ENCODE results near the gene MAPRE2.

Gene MAPRE2

GRCh38 chr18:35019933-35020332 lies 21.3 kb upstream of the MAPRE2 start:
- Histone ChIP-seq H3K4me3 (ENCODE audit: low read length) (no peak overlapping the region), H3K4me1 (ENCODE audit: control insufficient read depth, insufficient read depth, low read length) (peaks cover 7% of the 10 kb centered on the region), H3K4me2 (ENCODE audit: low read length) (no peak overlapping the region), H3K27me3 (ENCODE audit: control insufficient read depth, insufficient read depth, low read length) (peaks cover 4% of the 10 kb centered on the region), H3K9me3 (replicated peaks; ENCODE audit: low read length) (no peaks in the 10 kb centered on the region), H3K9ac (ENCODE audit: low read depth, low read length) (no peak overlapping the region), H3K36me3 (ENCODE audit: insufficient read depth, low read length) (no peaks in the 10 kb centered on the region)

- Histone ChIP-seq H3K27me3 (ENCODE audit: control insufficient read depth, insufficient read depth, low read length) (no peaks in the 10 kb centered on the region), H3K4me2 (ENCODE audit: low read length) (no peak overlapping the region), H3K9me3 (replicated peaks; ENCODE audit: low read length) (no peaks in the 10 kb centered on the region), H3K4me1 (ENCODE audit: control insufficient read depth, insufficient read depth, low read length) (peaks cover 14% of the 10 kb centered on the region), H3K4me3 (ENCODE audit: low read length) (no peak overlapping the region), H3K9ac (ENCODE audit: low read depth, low read length) (no peak overlapping the region), H3K36me3 (ENCODE audit: insufficient read depth, low read length) (no peaks in the 10 kb centered on the region)
Observed at GRCh38 chr18:35022426-35023001, 18.7 kb upstream of the MAPRE2 start.

- Histone ChIP-seq H3K4me1 (ENCODE audit: control insufficient read depth, insufficient read depth, low read length) (peaks cover 21% of the 10 kb centered on the region), H3K9me3 (replicated peaks; ENCODE audit: low read length) (no peaks in the 10 kb centered on the region), H3K4me2 (ENCODE audit: low read length) (no peak overlapping the region), H3K4me3 (ENCODE audit: low read length) (no peak overlapping the region), H3K36me3 (ENCODE audit: insufficient read depth, low read length) (no peaks in the 10 kb centered on the region), H3K27me3 (ENCODE audit: control insufficient read depth, insufficient read depth, low read length) (no peaks in the 10 kb centered on the region), H3K9ac (ENCODE audit: low read depth, low read length) (no peak overlapping the region)
Observed at GRCh38 chr18:35024196-35024595, 17.0 kb upstream of the MAPRE2 start.

GRCh38 chr18:35024965-35025364 lies 16.2 kb upstream of the MAPRE2 start:
- no peaks in the 10 kb centered on the region for H3K9me3 ChIP-seq (replicated peaks; ENCODE audit: low read length)
- no peaks in the 10 kb centered on the region for H3K36me3 ChIP-seq (ENCODE audit: insufficient read depth, low read length)
- H3K9ac ChIP-seq (ENCODE audit: low read depth, low read length), result no peak overlapping the region
- H3K4me3 ChIP-seq (ENCODE audit: low read length), result no peak overlapping the region
- H3K4me2 ChIP-seq (ENCODE audit: low read length), result no peak overlapping the region
- no peaks in the 10 kb centered on the region for H3K27me3 ChIP-seq (ENCODE audit: control insufficient read depth, insufficient read depth, low read length)
- H3K4me1 ChIP-seq (ENCODE audit: control insufficient read depth, insufficient read depth, low read length), result peaks cover 29% of the 10 kb centered on the region

GRCh38 chr18:35026407-35027061 lies 14.7 kb upstream of the MAPRE2 start:
- no peaks in the 10 kb centered on the region for H3K36me3 ChIP-seq (ENCODE audit: insufficient read depth, low read length)
- H3K27me3 ChIP-seq (ENCODE audit: control insufficient read depth, insufficient read depth, low read length), result no peaks in the 10 kb centered on the region
- H3K9ac ChIP-seq (ENCODE audit: low read depth, low read length), result no peak overlapping the region
- H3K4me2 ChIP-seq (ENCODE audit: low read length), result no peak overlapping the region
- no peak overlapping the region for H3K4me3 ChIP-seq (ENCODE audit: low read length)
- no peaks in the 10 kb centered on the region for H3K9me3 ChIP-seq (replicated peaks; ENCODE audit: low read length)
- peaks cover 35% of the 10 kb centered on the region for H3K4me1 ChIP-seq (ENCODE audit: control insufficient read depth, insufficient read depth, low read length)

GRCh38 chr18:35027206-35027605 lies 14.0 kb upstream of the MAPRE2 start:
- H3K27me3 ChIP-seq (ENCODE audit: control insufficient read depth, insufficient read depth, low read length), result no peaks in the 10 kb centered on the region
- no peak overlapping the region for H3K4me3 ChIP-seq (ENCODE audit: low read length)
- no peak overlapping the region for H3K9ac ChIP-seq (ENCODE audit: low read depth, low read length)
- no peaks in the 10 kb centered on the region for H3K9me3 ChIP-seq (replicated peaks; ENCODE audit: low read length)
- peaks cover 35% of the 10 kb centered on the region for H3K4me1 ChIP-seq (ENCODE audit: control insufficient read depth, insufficient read depth, low read length)
- no peaks in the 10 kb centered on the region for H3K36me3 ChIP-seq (ENCODE audit: insufficient read depth, low read length)
- H3K4me2 ChIP-seq (ENCODE audit: low read length), result no peak overlapping the region

- no peaks in the 10 kb centered on the region for H3K27me3 ChIP-seq (ENCODE audit: control insufficient read depth, insufficient read depth, low read length)
- no peak overlapping the region for H3K9ac ChIP-seq (ENCODE audit: low read depth, low read length)
- no peaks in the 10 kb centered on the region for H3K9me3 ChIP-seq (replicated peaks; ENCODE audit: low read length)
- no peaks in the 10 kb centered on the region for H3K36me3 ChIP-seq (ENCODE audit: insufficient read depth, low read length)
- H3K4me3 ChIP-seq (ENCODE audit: low read length), result no peak overlapping the region
- H3K4me1 ChIP-seq (ENCODE audit: control insufficient read depth, insufficient read depth, low read length), result peaks cover 35% of the 10 kb centered on the region
- H3K4me2 ChIP-seq (ENCODE audit: low read length), result peak overlapping the region; percentile 44
Observed at GRCh38 chr18:35028536-35028935, 12.7 kb upstream of the MAPRE2 start.

- peak overlapping the region; percentile 44 for H3K4me2 ChIP-seq (ENCODE audit: low read length)
- no peaks in the 10 kb centered on the region for H3K9me3 ChIP-seq (replicated peaks; ENCODE audit: low read length)
- peaks cover 35% of the 10 kb centered on the region for H3K4me1 ChIP-seq (ENCODE audit: control insufficient read depth, insufficient read depth, low read length)
- H3K27me3 ChIP-seq (ENCODE audit: control insufficient read depth, insufficient read depth, low read length), result no peaks in the 10 kb centered on the region
- H3K4me3 ChIP-seq (ENCODE audit: low read length), result no peak overlapping the region
- no peak overlapping the region for H3K9ac ChIP-seq (ENCODE audit: low read depth, low read length)
- no peaks in the 10 kb centered on the region for H3K36me3 ChIP-seq (ENCODE audit: insufficient read depth, low read length)
Observed at GRCh38 chr18:35029103-35029502, 12.1 kb upstream of the MAPRE2 start.

GRCh38 chr18:35029770-35030169 lies 11.4 kb upstream of the MAPRE2 start:
- Histone ChIP-seq H3K36me3 (ENCODE audit: insufficient read depth, low read length) (no peaks in the 10 kb centered on the region), H3K4me1 (ENCODE audit: control insufficient read depth, insufficient read depth, low read length) (peaks cover 30% of the 10 kb centered on the region), H3K9ac (ENCODE audit: low read depth, low read length) (no peak overlapping the region), H3K4me3 (ENCODE audit: low read length) (peak overlapping the region; percentile 6), H3K27me3 (ENCODE audit: control insufficient read depth, insufficient read depth, low read length) (no peaks in the 10 kb centered on the region), H3K4me2 (ENCODE audit: low read length) (peak overlapping the region; percentile 44), H3K9me3 (replicated peaks; ENCODE audit: low read length) (no peaks in the 10 kb centered on the region)

- peak overlapping the region; percentile 44 for H3K4me2 ChIP-seq (ENCODE audit: low read length)
- H3K36me3 ChIP-seq (ENCODE audit: insufficient read depth, low read length), result no peaks in the 10 kb centered on the region
- no peak overlapping the region for H3K9ac ChIP-seq (ENCODE audit: low read depth, low read length)
- H3K9me3 ChIP-seq (replicated peaks; ENCODE audit: low read length), result no peaks in the 10 kb centered on the region
- H3K4me3 ChIP-seq (ENCODE audit: low read length), result peak overlapping the region; percentile 6
- H3K27me3 ChIP-seq (ENCODE audit: control insufficient read depth, insufficient read depth, low read length), result no peaks in the 10 kb centered on the region
- peaks cover 24% of the 10 kb centered on the region for H3K4me1 ChIP-seq (ENCODE audit: control insufficient read depth, insufficient read depth, low read length)
Observed at GRCh38 chr18:35030277-35030989, 10.8 kb upstream of the MAPRE2 start.

GRCh38 chr18:35032113-35032512 lies 9.1 kb upstream of the MAPRE2 start:
- H3K4me1 ChIP-seq (ENCODE audit: control insufficient read depth, insufficient read depth, low read length), result peaks cover 22% of the 10 kb centered on the region
- no peaks in the 10 kb centered on the region for H3K36me3 ChIP-seq (ENCODE audit: insufficient read depth, low read length)
- H3K4me3 ChIP-seq (ENCODE audit: low read length), result no peak overlapping the region
- H3K27me3 ChIP-seq (ENCODE audit: control insufficient read depth, insufficient read depth, low read length), result no peaks in the 10 kb centered on the region
- H3K9ac ChIP-seq (ENCODE audit: low read depth, low read length), result no peak overlapping the region
- H3K9me3 ChIP-seq (replicated peaks; ENCODE audit: low read length), result no peaks in the 10 kb centered on the region
- no peak overlapping the region for H3K4me2 ChIP-seq (ENCODE audit: low read length)

Data from skeletal muscle satellite cell (primary cell).